DOHH2 (cell line): Measurements from ENCODE around the gene COASY.

ENCODE experiments used
- CTCF ChIP-seq: fragments of 200-600 bp; sonication (generic); IDR thresholded peaks from one replicate; pipeline ENCODE4 v1.5.1; 2014; ENCODE audit warnings: antibody characterized with exemption, mild to moderate bottlenecking, low read depth, low read length; ENCODE audit not compliant: poor library complexity, severe bottlenecking
- EZH2phosphoT487 ChIP-seq: fragments of 200-600 bp; sonication (generic); IDR thresholded peaks from 2 replicates; pipeline ENCODE4 v1.6.1; 2017; ENCODE audit warnings: borderline replicate concordance, mild to moderate bottlenecking, antibody characterized with exemption, low read length, moderate library complexity, mixed read lengths

- TF ChIP-seq CTCF, result no peak
- TF ChIP-seq EZH2phosphoT487, result no peak
Measured at GRCh38 chr17:42608305-42609181, 46.6 kb downstream of the COASY start.
